Trophoblast cell (in vitro differentiated cells and primary cell): ENCODE data around the gene LCN9.

ENCODE experiments used
- DNase-seq, 2 donors: peaks; one replicate each; pipeline ENCODE4 v3.0.0-alpha.2; 2016
- H2AFZ ChIP-seq: 2 replicates; pipeline ENCODE4 v1.6.1; 2013; ENCODE audit warnings: low read length, moderate library complexity, mild to moderate bottlenecking; ENCODE audit not compliant: insufficient read depth, poor library complexity
- H2AK5ac ChIP-seq: 2 replicates; pipeline ENCODE4 v1.6.1; 2013; ENCODE audit warnings: mild to moderate bottlenecking, low read length
- H2BK120ac ChIP-seq: 2 replicates; pipeline ENCODE4 v1.6.1; 2013; ENCODE audit warnings: low read length, mild to moderate bottlenecking, moderate library complexity; ENCODE audit not compliant: insufficient read depth, poor library complexity
- H2BK12ac ChIP-seq: 2 replicates; pipeline ENCODE4 v1.6.1; 2013; ENCODE audit warnings: mild to moderate bottlenecking, low read length, moderate library complexity
- H2BK5ac ChIP-seq: 2 replicates; pipeline ENCODE4 v1.6.1; 2013; ENCODE audit warnings: low read length, low read depth, moderate library complexity, mild to moderate bottlenecking; ENCODE audit not compliant: poor library complexity
- H3K14ac ChIP-seq: 2 replicates; pipeline ENCODE4 v1.6.1; 2013; ENCODE audit warnings: mild to moderate bottlenecking, low read length
- H3K18ac ChIP-seq: 2 replicates; pipeline ENCODE4 v1.6.1; 2013; ENCODE audit warnings: mild to moderate bottlenecking, low read length
- H3K23ac ChIP-seq: 2 replicates; pipeline ENCODE4 v1.6.1; 2013; ENCODE audit warnings: low read length
- H3K27ac ChIP-seq: 2 replicates; pipeline ENCODE4 v1.5.1; 2013; ENCODE audit warnings: low read depth, mild to moderate bottlenecking, inconsistent platforms, low read length, moderate library complexity
- H3K27me3 ChIP-seq: 2 replicates; pipeline ENCODE4 v1.6.1; 2013; ENCODE audit warnings: inconsistent platforms, mild to moderate bottlenecking, low read length, moderate library complexity; ENCODE audit not compliant: insufficient read depth
- H3K36me3 ChIP-seq, 2 experiments: 1 replicate in 1 of 2; 2 replicates in 1 of 2; pipeline ENCODE4 v1.6.1; 2013; ENCODE audit warnings: low read length in 2 of 2, mild to moderate bottlenecking in 2 of 2, moderate library complexity in 1 of 2; ENCODE audit not compliant: insufficient read depth in 2 of 2, control insufficient read depth in 1 of 2
- H3K4ac ChIP-seq: 2 replicates; pipeline ENCODE4 v1.6.1; 2013; ENCODE audit warnings: low read depth, mild to moderate bottlenecking, low read length, moderate library complexity
- H3K4me1 ChIP-seq, 2 experiments: 1 replicate in 1 of 2; 2 replicates in 1 of 2; pipeline ENCODE4 v1.6.1; 2013; ENCODE audit warnings: low read length in 2 of 2, mild to moderate bottlenecking in 2 of 2, moderate library complexity in 1 of 2; ENCODE audit not compliant: insufficient read depth in 2 of 2, control insufficient read depth in 1 of 2
- H3K4me2 ChIP-seq: 2 replicates; pipeline ENCODE4 v1.6.1; 2013; ENCODE audit warnings: inconsistent platforms, mild to moderate bottlenecking, low read length, moderate library complexity
- H3K4me3 ChIP-seq: 2 replicates; pipeline ENCODE4 v1.5.1; 2013; ENCODE audit warnings: mild to moderate bottlenecking, low read depth, low read length, inconsistent platforms
- H3K79me1 ChIP-seq: one replicate; pipeline ENCODE4 v1.6.1; 2013; ENCODE audit warnings: low read length
- H3K79me2 ChIP-seq: 2 replicates; pipeline ENCODE4 v1.6.1; 2013; ENCODE audit warnings: low read length, mild to moderate bottlenecking; ENCODE audit not compliant: control insufficient read depth, insufficient read depth, poor library complexity
- H3K9ac ChIP-seq: 2 replicates; pipeline ENCODE4 v1.6.1; 2013; ENCODE audit warnings: mild to moderate bottlenecking, low read length
- H3K9me3 ChIP-seq: 2 replicates; pipeline ENCODE4 v1.6.1; 2013; ENCODE audit warnings: low read depth, mild to moderate bottlenecking, control low read depth, inconsistent platforms, low read length; ENCODE audit not compliant: insufficient read depth
- H4K12ac ChIP-seq: 2 replicates; pipeline ENCODE4 v1.6.1; 2013; ENCODE audit warnings: low read depth, mild to moderate bottlenecking, low read length, moderate library complexity
- H4K8ac ChIP-seq: 2 replicates; pipeline ENCODE4 v1.6.1; 2013; ENCODE audit warnings: low read depth, mild to moderate bottlenecking, low read length, moderate library complexity
- H4K91ac ChIP-seq: one replicate; pipeline ENCODE4 v1.6.1; 2013; ENCODE audit warnings: low read depth, mild to moderate bottlenecking, low read length, moderate library complexity
- WGBS: extraction: QIAGEN DNeasy Blood & Tissue Kit; methylation state at CpG from one replicate; pipeline ENCODE4 v1.1.7; 2013; ENCODE audit warnings: missing lambda C conversion rate; ENCODE audit not compliant: insufficient read length, insufficient coverage; ENCODE audit errors: extremely low coverage; 5-methylcytosine and 5-hydroxymethylcytosine counted together

Gene LCN9

GRCh38 chr9:135705376-135705775 lies 42.3 kb downstream of the LCN9 start:
- Histone ChIP-seq H4K12ac (no peak overlapping the region), H3K4me3 (no peak overlapping the region), H3K9me3 (peaks cover 2% of the 10 kb centered on the region), H3K27me3 (no peaks in the 10 kb centered on the region), H4K8ac (no peak overlapping the region), H3K79me1 (no peaks in the 10 kb centered on the region), H3K4me2 (no peak overlapping the region), H3K79me2 (no peaks in the 10 kb centered on the region), H3K4me1 (peaks cover 3 to 5% of the 10 kb centered on the region in 2 experiments), H3K27ac (no peak overlapping the region), H3K18ac (no peak overlapping the region), H3K9ac (no peak overlapping the region), H4K91ac (no peak overlapping the region), H2AFZ (no peak overlapping the region), H3K23ac (no peak overlapping the region), H3K36me3 (no peaks in the 10 kb centered on the region), H3K14ac (no peak overlapping the region), H2AK5ac (no peak overlapping the region), H2BK12ac (no peak overlapping the region), H3K4ac (no peak overlapping the region), H2BK5ac (no peak overlapping the region), H2BK120ac (no peak overlapping the region)
- no CpG with 5 or more reads among the region's 14 CpGs for WGBS
- no peak for DNase-seq

GRCh38 chr9:135706288-135706687 lies 43.2 kb downstream of the LCN9 start:
- Histone ChIP-seq H4K12ac (no peak overlapping the region), H3K9me3 (peaks cover 2% of the 10 kb centered on the region), H3K4me2 (no peak overlapping the region), H3K14ac (no peak overlapping the region), H3K27me3 (no peaks in the 10 kb centered on the region), H2BK12ac (no peak overlapping the region), H2AK5ac (no peak overlapping the region), H3K9ac (no peak overlapping the region), H3K36me3 (no peaks in the 10 kb centered on the region), H3K23ac (no peak overlapping the region), H2BK5ac (no peak overlapping the region), H3K18ac (no peak overlapping the region), H3K4ac (no peak overlapping the region), H4K91ac (no peak overlapping the region), H3K27ac (no peak overlapping the region), H3K4me3 (no peak overlapping the region), H3K4me1 (peaks cover 3 to 5% of the 10 kb centered on the region in 2 experiments), H2AFZ (no peak overlapping the region), H4K8ac (no peak overlapping the region), H2BK120ac (no peak overlapping the region), H3K79me1 (no peaks in the 10 kb centered on the region), H3K79me2 (no peaks in the 10 kb centered on the region)
- no peak for DNase-seq
- no CpG with 5 or more reads among the region's 9 CpGs for WGBS

- no peak overlapping the region for H4K12ac ChIP-seq
- H3K4me1 ChIP-seq, result no peaks in the 10 kb centered on the region
- H3K9ac ChIP-seq, result no peak overlapping the region
- no peak overlapping the region for H3K18ac ChIP-seq
- H3K4ac ChIP-seq, result no peak overlapping the region
- no peak overlapping the region for H2AFZ ChIP-seq
- no peak for DNase-seq
- no peaks in the 10 kb centered on the region for H3K79me1 ChIP-seq
- no peak overlapping the region for H3K4me3 ChIP-seq
- no peaks in the 10 kb centered on the region for H3K27me3 ChIP-seq
- H4K91ac ChIP-seq, result no peak overlapping the region
- no peaks in the 10 kb centered on the region for H3K36me3 ChIP-seq
- H3K79me2 ChIP-seq, result no peaks in the 10 kb centered on the region
- WGBS, result no CpG with 5 or more reads among the region's 23 CpGs
- no peak overlapping the region for H2BK120ac ChIP-seq
- H2AK5ac ChIP-seq, result no peak overlapping the region
- no peak overlapping the region for H2BK12ac ChIP-seq
- H3K9me3 ChIP-seq, result peaks cover 6% of the 10 kb centered on the region
- no peak overlapping the region for H2BK5ac ChIP-seq
- H3K27ac ChIP-seq, result no peak overlapping the region
- no peak overlapping the region for H3K14ac ChIP-seq
- no peak overlapping the region for H3K23ac ChIP-seq
- no peak overlapping the region for H4K8ac ChIP-seq
- no peak overlapping the region for H3K4me2 ChIP-seq
Measured at GRCh38 chr9:135707252-135708138, 44.4 kb downstream of the LCN9 start.

- no peak overlapping the region for H2AK5ac ChIP-seq
- H3K79me1 ChIP-seq, result no peaks in the 10 kb centered on the region
- no peak overlapping the region for H3K23ac ChIP-seq
- H3K79me2 ChIP-seq, result no peaks in the 10 kb centered on the region
- no peak overlapping the region for H3K9ac ChIP-seq
- H3K36me3 ChIP-seq, result no peaks in the 10 kb centered on the region
- H4K91ac ChIP-seq, result no peak overlapping the region
- no peak overlapping the region for H3K4ac ChIP-seq
- no peak overlapping the region for H3K4me3 ChIP-seq
- peaks cover 6% of the 10 kb centered on the region for H3K9me3 ChIP-seq
- no peak overlapping the region for H4K12ac ChIP-seq
- H3K27ac ChIP-seq, result no peak overlapping the region
- no peak overlapping the region for H2BK12ac ChIP-seq
- no CpG with 5 or more reads among the region's 4 CpGs for WGBS
- H4K8ac ChIP-seq, result no peak overlapping the region
- H3K4me1 ChIP-seq, result no peaks in the 10 kb centered on the region
- no peak overlapping the region for H3K14ac ChIP-seq
- H2AFZ ChIP-seq, result no peak overlapping the region
- H3K4me2 ChIP-seq, result no peak overlapping the region
- H2BK5ac ChIP-seq, result no peak overlapping the region
- no peak for DNase-seq
- no peaks in the 10 kb centered on the region for H3K27me3 ChIP-seq
- H3K18ac ChIP-seq, result no peak overlapping the region
- no peak overlapping the region for H2BK120ac ChIP-seq
Measured at GRCh38 chr9:135708164-135708563, 45.1 kb downstream of the LCN9 start.
